GM12878 (cell line): ENCODE results near the gene ARHGEF3. TPM values are rescaled to one million over a fixed set of nuclear protein-coding genes. Genes with fewer than 3 reads are reported as not detected.

ENCODE experiments used
- CREB1 ChIP-seq: IDR thresholded peaks from 2 replicates; pipeline ENCODE4 v1.6.1; 2012; ENCODE audit warnings: low read depth, mild to moderate bottlenecking, inconsistent platforms
- TARDBP ChIP-seq: IDR thresholded peaks from 2 replicates; pipeline ENCODE4 v1.6.1; 2016; ENCODE audit warnings: borderline replicate concordance
- polyA plus RNA-seq, 11 experiments: library from polyadenylated mRNA; depleted of rRNA in 4 of 11; unstranded in 6 of 11; stranded (reverse) in 5 of 11; fragments of >200 nt; fragmentation: Nextera tagmentation in 4 of 11; fragmentation: Illumina TruSeq in 1 of 11; extraction: Ambion mirVana in 4 of 11; extraction: Trizol in 1 of 11; gene quantifications; 1 replicate in 1 of 11; 2 replicates in 10 of 11; pipeline versions ENCODE4 v1.2.1 to v1.2.3, GENCODE V29; 2011 to 2016; ENCODE audit warnings: inconsistent platforms in 2 of 11, missing spikeins in 2 of 11, low read depth in 1 of 11
- total RNA-seq, 4 experiments: library from RNA; depleted of rRNA in 3 of 4; stranded (reverse); fragments of >200 nt in 3 of 4; fragmentation: Illumina TruSeq in 1 of 4; extraction: Trizol in 1 of 4; gene quantifications; 2 replicates each; pipeline versions ENCODE4 v1.2.1 to v1.2.3, GENCODE V29; 2013 to 2021
- TF ChIP-seq, protein P1 (sequence below): fragments of 450-650 bp; IDR thresholded peaks from 2 replicates; pipeline ENCODE4 v1.6.1; 2017; ENCODE audit warnings: mild to moderate bottlenecking, moderate library complexity
- TF ChIP-seq, protein P2 (sequence below): fragments of 450-650 bp; IDR thresholded peaks from 2 replicates; pipeline ENCODE4 v1.6.1; 2017; ENCODE audit warnings: antibody characterized with exemption, mild to moderate bottlenecking, moderate library complexity

Gene ARHGEF3
- total and polyA plus RNA-seq, 10 of the 15 experiments (the other 5 are each of a cell fraction or from before 2014, with no cell fraction given) = 21.8 to 78.7 (median 56.2) TPM

DNA sequence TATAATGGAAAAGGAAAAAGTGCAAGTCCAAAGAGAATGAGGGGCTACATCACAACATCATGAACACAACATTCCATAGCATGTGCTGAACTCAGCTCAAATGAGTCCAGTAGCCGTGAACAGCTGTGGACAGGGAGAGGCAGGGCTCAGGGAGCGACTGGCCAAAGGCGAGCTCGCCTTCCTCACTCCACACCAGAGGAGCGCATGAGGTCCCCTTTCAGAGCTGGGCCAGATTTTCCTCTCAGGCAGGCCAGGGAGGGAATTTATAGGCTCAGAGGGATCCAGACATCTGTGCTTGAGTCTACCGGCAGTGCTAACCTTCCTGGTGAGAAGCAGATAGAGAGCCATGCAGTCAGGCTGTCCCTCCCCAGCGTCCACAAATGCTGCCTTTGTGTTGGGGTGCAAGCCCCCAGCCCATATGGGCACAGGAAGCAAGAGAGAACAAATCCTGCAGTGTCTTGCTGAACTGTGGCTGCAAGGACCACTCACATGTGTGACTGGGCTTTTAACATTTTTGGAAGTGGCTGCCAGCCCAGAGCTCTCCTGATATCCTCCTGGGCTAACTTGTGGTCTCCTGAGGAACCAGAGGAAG is 32.5 kb downstream of the ARHGEF3 start (continued):
- no peak for TF ChIP-seq CREB1
- TF ChIP-seq, protein P1, sequence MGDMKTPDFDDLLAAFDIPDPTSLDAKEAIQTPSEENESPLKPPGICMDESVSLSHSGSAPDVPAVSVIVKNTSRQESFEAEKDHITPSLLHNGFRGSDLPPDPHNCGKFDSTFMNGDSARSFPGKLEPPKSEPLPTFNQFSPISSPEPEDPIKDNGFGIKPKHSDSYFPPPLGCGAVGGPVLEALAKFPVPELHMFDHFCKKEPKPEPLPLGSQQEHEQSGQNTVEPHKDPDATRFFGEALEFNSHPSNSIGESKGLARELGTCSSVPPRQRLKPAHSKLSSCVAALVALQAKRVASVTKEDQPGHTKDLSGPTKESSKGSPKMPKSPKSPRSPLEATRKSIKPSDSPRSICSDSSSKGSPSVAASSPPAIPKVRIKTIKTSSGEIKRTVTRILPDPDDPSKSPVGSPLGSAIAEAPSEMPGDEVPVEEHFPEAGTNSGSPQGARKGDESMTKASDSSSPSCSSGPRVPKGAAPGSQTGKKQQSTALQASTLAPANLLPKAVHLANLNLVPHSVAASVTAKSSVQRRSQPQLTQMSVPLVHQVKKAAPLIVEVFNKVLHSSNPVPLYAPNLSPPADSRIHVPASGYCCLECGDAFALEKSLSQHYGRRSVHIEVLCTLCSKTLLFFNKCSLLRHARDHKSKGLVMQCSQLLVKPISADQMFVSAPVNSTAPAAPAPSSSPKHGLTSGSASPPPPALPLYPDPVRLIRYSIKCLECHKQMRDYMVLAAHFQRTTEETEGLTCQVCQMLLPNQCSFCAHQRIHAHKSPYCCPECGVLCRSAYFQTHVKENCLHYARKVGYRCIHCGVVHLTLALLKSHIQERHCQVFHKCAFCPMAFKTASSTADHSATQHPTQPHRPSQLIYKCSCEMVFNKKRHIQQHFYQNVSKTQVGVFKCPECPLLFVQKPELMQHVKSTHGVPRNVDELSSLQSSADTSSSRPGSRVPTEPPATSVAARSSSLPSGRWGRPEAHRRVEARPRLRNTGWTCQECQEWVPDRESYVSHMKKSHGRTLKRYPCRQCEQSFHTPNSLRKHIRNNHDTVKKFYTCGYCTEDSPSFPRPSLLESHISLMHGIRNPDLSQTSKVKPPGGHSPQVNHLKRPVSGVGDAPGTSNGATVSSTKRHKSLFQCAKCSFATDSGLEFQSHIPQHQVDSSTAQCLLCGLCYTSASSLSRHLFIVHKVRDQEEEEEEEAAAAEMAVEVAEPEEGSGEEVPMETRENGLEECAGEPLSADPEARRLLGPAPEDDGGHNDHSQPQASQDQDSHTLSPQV = no peak
- TF ChIP-seq TARDBP = no peak
- TF ChIP-seq, protein P2, sequence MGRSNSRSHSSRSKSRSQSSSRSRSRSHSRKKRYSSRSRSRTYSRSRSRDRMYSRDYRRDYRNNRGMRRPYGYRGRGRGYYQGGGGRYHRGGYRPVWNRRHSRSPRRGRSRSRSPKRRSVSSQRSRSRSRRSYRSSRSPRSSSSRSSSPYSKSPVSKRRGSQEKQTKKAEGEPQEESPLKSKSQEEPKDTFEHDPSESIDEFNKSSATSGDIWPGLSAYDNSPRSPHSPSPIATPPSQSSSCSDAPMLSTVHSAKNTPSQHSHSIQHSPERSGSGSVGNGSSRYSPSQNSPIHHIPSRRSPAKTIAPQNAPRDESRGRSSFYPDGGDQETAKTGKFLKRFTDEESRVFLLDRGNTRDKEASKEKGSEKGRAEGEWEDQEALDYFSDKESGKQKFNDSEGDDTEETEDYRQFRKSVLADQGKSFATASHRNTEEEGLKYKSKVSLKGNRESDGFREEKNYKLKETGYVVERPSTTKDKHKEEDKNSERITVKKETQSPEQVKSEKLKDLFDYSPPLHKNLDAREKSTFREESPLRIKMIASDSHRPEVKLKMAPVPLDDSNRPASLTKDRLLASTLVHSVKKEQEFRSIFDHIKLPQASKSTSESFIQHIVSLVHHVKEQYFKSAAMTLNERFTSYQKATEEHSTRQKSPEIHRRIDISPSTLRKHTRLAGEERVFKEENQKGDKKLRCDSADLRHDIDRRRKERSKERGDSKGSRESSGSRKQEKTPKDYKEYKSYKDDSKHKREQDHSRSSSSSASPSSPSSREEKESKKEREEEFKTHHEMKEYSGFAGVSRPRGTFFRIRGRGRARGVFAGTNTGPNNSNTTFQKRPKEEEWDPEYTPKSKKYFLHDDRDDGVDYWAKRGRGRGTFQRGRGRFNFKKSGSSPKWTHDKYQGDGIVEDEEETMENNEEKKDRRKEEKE = no peak
